Hindlimb muscle (tissue), 1 donor: ENCODE results near the gene ULBP2. TPM values are rescaled to one million over a fixed set of nuclear protein-coding genes. Genes with fewer than 3 reads are reported as not detected.
"Not testable (repeated sequence)": the region's sequence is repeated elsewhere in the genome, so short reads cannot be mapped to it uniquely, and the experiment has no call there.

Experiments used
- DNase-seq: peaks from one replicate; pipeline ENCODE4 v3.0.0-alpha.2; 2013
- polyA plus RNA-seq: library from polyadenylated mRNA; unstranded; fragments of 120-200 nt; gene quantifications from one replicate; pipeline ENCODE4 v1.2.1, GENCODE V29; 2013; ENCODE audit not compliant: insufficient read length

ULBP2 gene
- polyA plus RNA-seq, 1 donor = not detected

DNA sequence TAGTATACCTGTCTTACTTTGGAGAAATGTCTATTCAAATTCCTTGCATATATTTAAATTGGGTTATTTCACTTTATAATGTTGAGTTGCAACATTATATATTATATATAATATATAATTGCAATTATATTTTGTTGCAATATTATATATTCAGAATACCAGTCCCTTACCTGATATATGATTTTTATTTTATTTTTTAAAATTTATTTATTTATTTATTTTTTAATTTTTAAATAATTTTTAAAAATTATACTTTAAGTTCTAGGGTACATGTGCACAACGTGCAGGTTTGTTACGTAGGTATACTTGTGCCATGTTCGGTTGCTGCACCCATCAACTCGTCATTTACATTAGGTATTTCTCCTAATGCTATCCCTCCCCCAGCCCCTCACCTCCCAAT, 14.8 kb upstream of the ULBP2 start:
- DNase-seq = not testable (repeated sequence)

DNA sequence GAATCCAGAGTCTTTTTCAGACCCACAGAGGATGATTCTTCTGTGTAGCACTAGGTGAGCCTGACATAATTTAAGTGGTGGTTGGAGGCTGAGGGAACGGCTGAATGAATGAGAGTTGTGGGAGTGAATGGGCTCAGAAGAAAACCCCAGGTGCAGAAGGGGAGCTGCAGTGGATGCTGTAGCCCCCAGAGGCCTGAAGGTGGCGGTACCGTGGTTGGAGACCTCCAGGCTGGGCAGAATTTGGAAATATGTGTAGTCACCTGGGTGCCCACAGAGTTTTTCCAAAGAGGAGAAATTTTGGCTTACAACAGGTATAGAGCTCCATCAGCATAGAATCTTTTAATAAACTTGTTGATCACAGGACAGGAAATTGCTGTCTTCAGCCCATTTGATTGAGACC, 12.4 kb upstream of the ULBP2 start:
- DNase-seq = no peak

DNA sequence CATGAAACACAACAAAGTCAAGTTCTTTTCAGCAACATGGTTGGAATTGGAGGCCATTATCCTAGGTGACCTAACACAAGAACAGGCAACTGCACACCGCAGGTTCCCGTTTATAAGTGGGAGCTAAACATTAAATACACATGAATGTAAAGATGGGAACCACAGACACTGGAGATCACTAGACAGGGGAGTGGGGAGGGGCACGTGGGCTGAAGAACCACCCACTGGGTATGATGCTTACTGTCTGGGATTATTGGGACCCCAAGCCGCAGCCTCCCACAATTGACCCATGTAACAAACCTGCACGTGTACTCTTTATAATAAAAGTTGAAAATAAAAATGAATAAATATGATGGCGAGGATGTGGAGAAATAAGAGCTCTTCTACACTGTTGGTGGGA, 10.3 kb upstream of the ULBP2 start:
- DNase-seq = no peak

DNA sequence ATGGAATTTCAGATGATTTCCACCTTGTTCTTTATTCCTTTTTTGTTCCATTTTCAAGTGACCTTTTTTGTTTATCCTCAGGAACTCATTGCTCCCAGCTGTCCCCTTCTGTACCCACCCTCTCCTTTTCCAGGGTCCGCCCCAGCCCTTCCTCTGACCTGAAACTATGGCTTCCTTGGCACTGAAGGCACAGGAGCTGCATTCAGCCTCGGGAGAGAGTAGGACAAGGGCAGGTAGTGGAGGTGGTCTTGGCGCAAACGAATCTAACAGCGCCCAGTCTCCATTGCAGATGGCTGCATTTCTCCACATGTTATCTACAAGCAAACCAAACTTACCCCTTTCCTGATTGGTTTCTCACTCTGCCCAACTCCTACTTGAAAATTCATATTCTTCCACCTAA, 8.8 kb upstream of the ULBP2 start:
- no peak for DNase-seq

DNA sequence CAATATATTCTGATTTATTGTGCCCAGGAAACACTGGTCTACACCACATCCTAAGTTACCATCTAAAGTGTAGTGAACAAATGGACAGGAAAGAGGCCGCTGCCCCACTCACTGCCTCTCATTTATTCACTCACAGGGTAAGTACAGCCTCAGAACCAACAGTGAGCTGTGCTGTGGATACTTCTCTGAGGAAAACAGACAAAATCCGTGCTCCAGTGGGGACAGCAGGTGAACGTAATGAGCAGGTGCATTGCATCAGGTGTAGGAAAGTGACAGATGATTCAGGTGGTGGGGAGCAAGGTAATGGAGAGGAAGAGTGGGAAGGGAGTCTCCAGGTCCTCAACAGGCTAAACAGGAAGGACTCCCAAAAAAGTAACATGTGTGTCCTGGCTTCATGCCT, 8.4 kb upstream of the ULBP2 start:
- DNase-seq = no peak

DNA sequence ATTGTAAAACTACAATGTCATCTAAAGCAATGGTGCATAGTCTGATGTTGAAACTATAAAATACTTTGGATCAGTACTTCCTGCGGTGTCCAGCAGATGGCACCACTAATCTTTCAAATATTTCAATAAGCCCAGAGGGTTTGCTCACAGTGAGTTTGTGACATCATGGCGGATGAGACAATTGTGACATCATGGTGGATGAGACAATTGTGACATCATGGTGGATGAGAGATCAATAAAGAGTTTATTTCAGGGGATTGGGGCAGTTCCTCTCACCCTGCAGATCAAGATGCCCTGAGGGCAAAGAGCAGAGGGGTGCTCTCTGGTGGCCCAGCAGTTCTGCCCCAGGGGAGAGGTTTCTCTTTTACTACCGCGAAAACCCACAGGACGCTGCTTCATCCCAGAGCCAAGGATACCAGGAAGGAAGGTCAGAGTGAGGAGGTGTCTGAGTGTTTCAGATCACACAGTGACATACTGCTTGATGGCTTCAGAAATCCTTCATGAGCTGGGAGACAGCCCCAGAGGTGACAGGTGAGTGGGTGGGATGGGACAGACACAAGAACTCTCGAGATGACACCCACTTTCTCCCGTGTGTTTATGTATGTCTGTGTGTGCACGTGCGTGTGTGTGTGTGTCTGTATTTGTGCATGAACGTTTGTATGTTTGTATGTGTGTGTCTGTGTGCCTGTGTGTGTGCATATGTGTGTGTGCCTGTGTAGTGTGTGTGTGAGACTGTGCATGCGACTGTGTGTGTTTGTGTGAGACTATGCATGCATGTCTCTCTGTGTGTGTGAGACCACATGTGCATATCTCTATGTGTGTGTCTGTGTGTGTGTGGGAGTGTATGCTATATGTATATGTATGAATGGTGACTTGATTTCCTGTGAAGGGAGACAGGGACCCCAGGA, 7.3 kb upstream of the ULBP2 start:
- no peak for DNase-seq

DNA sequence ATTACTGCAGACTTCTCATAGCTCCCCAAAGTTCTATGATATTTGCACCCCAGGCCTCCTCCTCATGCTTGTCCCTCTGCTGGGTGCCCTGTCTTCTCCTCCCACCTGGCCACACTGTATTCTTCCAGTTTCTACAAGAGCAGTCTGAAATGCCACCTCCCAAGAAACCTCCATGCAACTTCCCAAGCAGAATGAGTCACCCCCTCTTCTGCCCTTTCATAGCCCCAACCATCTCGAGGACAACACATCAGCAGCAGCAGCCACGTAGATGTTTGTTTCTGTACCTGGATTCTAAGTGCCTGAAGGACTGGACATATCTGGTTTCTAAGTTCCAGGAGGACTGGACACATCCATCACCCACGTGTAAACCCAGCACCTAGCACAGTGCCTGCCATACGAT, 6.6 kb upstream of the ULBP2 start:
- no peak for DNase-seq

DNA sequence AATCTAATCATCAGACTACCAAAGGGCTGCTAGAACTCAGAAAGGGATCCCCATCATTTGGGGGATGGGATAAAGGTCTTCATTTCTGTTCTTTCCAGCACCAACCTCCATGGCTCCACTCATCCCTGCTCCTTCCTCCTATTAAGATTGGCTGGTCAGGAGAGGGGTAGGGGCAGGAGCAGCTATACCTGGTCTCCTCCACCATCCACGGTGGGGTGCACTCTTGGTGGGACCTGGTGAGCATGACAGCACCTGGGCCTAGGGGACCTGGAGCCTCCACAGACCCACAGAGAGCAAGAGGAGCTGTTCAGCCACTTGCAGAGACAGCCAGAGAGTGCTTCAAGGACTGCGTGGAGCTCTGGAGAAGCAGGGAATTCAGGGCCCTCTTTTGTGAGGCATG, 6.1 kb upstream of the ULBP2 start:
- DNase-seq = no peak

DNA sequence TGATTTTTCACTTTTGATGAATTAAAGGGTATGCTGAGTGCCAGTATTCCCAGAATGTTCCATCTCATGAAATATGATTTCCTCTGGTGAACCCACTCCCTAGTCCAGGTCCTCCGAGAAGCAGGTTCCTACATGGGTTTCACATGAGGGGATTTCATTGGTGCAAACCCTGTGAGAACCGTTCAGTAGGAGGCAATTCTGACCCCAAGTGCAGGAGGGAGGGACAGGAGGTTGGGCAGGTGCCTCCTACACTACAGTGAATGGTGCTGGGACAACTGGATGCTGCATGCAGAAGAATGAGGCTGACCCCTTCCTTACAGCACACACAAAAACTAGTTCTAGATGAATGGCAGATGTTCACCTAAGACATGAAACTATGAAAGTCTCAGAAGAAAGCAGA, 5.1 kb upstream of the ULBP2 start:
- DNase-seq = no peak

DNA sequence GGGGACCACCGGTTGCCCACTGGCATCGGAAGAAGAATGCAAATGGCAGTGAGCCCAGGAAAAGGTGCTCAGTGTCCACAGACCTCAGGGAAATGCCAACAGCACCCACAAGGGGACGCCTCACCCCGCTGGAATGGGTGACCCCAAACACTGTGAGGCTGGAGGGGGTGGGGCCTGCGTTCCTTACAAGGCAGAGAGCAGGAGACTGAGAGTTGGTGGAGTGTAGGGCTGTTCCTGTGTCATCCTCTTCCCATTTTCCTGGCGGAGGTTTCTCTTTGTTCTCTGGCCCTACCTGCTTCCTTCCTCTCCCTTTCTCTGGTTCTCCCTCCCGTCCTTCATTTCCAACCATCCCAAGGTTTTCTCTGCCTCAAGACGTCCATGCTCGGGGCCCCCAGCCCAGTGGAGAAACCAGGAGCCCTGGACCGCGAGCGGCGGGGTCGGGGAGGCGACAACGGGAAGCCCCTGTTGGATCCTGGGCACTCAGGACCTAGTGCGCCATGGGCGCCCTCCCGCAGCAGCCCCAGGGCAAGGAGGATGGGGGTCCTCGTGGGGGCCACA, 3.7 kb upstream of the ULBP2 start:
- not testable (repeated sequence) for DNase-seq

DNA sequence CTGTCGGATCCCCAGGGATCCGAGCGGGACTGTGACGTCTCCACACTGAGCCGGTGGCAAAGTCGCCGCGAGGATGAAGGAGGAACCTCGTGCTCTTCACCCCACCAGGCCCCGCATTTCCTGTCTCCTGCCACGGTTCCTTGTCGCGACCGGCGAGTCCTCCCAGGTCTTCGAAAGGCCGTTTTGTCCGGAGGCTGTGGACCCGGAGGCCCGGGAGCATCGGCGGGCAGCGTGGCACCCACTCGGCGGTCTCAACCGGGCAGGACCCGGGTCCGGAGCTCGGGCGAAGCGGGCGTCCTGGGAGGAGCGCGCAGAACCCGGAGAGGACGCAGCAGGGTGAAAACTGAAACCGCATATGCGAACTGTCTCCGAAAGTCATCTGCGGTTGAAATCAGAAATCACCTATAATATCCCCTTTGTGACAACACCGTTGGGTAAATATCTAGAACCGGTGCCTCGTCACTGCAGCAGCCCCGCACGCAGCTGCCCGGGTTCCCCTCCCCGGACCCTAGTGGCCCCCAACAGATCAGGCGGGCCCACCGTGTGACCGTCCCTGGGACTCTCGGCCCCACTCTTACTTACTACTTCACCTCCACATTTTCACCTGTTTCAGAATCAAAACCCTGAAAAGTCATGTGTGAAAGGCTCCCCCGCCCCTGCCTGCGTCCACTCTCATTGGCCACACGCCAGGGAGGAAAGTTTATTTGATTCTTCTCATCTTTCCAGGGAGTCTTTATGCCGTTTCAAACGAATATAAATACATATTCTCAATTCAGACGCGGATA, 3.1 kb upstream of the ULBP2 start:
- DNase-seq = no peak

DNA sequence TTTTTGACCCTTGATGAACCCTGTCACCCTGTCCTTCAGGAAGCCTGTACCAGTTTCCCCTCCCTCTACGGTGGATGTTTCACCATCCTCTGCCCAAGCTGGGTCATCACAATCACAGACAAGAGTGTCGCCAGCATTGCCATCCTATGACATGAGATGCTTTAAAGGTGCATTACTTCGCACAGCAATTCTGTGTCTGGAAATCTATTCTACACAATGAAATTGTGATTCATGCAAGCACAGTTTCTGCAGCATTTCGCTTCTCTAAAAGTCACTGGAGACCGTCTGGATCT, 2.5 kb upstream of the ULBP2 start:
- no peak for DNase-seq

DNA sequence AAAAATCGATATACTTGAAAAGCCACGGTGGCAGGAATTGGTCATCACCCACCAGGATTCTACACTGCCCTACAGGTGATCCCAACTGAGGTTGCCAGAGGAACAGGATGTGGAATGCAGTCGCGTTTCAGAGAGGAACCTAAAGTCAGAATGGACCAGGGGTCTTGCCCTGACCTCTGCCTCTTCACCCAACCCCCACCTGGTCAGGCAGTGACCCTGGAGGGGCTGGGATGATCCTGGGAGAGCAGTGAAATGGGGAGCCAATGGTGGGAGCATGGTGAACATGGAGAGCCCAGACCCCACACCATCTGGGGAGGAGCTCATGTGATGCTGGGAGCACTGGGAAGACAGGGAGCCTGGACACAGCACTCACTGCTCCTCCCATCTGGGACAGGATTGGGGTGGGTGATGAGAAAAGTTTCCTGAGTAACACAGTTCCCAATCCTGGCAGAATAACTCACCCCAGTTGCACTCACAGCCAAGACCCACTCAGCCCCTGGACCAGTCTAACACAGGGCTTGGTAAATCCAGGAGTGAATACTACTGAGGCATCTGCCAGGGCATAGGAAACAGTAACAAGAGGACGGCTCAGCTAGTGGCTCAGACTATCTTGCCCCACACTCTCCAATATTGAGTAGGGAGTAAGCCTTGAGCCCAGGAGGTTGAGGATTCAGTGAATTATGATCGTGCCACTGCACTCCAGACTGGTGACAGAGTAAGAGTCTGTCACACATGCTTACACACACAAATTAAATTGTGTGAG, 1.7 kb upstream of the ULBP2 start:
- DNase-seq = no peak

DNA sequence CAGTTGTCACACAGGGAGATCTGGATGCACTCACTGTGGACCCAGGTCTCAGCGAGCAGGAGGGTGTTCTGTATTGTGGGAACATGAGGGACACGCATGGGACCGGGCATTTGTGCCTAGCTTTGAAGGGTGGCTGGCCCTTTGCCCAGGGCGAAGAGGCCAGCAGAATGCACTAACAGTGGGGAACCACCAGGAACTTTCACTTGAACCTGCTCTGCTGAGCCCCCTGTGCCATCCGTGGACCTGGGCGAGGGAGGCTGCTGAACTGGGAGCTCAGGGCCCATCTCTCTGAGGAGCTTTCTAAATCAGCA, 1.2 kb upstream of the ULBP2 start:
- no peak for DNase-seq

DNA sequence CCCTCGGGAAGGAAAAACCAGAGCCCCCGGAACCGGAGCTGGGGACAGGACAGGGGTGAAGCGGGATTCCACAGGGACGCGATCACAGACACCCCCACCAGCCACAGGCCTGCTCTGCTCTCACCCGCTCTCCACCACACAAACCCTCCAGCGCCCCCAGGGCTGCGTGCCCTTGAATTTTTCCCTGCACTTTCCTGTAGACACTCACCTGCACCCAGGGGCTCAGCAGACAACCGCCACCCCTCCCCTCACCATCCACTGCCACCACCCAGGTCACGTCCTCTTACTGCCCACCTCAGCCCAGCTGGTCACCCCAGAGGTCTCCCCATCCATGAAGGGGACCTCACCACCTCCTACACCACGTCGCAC, 631 bp downstream of the ULBP2 start:
- no peak for DNase-seq

DNA sequence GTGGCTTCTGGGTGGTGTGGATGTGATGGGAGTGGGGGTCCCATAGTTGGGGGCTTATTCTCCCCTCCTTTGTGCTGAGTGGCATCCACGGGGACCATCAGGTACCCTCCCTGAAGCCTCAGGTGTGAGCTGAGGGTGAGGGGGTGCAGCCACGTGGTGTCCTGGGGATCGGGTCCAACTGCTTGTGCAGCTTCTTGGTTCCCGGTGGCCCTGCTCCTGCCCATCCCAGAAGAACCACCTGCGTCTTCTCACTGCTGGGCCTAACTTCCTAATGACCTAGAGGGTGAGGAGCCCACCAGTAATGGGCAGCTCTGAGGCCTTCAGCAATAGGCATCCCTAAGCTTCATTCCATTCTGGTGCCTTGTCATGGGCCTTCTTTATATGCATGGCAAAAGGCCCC, 1.5 kb downstream of the ULBP2 start:
- not testable (repeated sequence) for DNase-seq

DNA sequence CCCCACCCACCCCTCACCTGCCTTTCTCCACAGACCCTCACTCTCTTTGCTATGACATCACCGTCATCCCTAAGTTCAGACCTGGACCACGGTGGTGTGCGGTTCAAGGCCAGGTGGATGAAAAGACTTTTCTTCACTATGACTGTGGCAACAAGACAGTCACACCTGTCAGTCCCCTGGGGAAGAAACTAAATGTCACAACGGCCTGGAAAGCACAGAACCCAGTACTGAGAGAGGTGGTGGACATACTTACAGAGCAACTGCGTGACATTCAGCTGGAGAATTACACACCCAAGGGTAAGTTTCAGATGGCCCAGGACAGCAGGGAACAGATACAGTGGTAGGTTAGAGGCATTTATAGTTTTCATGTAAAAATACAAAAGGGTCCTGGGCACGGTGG, 3.5 kb downstream of the ULBP2 start:
- DNase-seq = not testable (repeated sequence)

DNA sequence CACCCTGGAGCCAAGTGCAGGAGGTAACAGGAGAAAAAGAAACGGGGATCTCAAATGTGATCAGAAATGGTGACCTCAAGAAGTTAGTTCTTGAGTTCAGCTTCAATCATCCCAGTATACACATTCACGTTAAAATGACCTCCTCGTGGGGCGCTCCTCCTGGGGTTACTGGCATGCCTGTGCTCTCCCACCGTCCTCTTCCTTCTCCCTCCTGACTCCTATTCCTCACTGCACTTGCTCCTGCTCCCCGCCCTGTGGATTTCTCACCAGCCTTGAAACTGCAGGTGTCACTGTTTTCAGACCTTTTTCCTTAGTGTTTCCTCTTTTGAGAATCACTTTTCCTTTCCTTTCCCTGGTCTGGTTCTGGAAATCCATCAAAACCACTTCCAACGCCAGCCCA, 4.8 kb downstream of the ULBP2 start:
- not testable (repeated sequence) for DNase-seq

DNA sequence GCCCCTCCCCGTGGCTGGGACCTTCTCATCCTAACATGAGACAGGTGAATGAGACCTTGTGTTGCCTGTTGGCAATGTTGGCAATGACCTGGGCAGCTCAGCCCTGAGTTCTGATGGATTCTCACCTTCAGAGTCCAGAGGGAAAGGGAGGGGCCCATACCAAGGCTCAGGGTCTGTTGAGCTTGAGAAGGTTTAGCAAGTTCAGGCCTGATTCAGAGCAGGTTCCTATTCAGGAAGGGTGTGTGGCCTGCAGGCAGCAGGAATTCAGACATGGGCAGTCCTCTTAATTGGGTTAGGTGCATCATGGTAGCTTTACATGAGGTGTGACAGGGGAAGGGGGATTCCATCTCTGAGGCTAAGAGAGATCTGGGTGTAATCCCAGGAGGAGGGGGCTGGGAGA, 5.7 kb downstream of the ULBP2 start:
- DNase-seq = not testable (repeated sequence)

DNA sequence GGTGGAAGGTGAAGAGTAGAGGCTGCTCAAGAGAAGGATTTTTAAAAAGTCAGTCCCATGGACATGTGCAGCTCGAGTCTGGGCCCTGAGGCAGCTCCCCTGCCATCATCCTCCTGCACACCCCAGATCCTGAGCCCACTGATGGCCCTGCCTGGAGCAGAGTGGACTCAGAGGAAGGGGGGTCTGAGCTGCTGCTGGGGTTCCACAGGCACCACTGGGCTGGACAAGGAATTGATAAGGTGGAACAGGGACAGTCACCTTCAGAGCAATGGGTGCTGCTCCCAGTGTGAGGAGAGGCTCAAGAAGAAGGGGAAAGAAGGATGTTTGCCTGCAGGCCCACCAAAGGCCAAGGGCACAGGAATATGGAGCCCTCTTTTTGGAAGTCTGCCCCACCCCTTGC, 6.2 kb downstream of the ULBP2 start:
- DNase-seq = no peak

DNA sequence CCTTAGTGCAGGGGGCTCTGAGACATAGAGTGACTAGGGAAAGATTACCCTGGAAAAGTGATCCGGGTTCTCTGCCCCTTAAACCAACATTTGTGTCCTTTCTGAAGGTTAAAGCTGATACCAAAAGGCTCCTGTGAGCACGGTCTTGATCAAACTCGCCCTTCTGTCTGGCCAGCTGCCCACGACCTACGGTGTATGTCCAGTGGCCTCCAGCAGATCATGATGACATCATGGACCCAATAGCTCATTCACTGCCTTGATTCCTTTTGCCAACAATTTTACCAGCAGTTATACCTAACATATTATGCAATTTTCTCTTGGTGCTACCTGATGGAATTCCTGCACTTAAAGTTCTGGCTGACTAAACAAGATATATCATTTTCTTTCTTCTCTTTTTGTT, 6.8 kb downstream of the ULBP2 start:
- no peak for DNase-seq

DNA sequence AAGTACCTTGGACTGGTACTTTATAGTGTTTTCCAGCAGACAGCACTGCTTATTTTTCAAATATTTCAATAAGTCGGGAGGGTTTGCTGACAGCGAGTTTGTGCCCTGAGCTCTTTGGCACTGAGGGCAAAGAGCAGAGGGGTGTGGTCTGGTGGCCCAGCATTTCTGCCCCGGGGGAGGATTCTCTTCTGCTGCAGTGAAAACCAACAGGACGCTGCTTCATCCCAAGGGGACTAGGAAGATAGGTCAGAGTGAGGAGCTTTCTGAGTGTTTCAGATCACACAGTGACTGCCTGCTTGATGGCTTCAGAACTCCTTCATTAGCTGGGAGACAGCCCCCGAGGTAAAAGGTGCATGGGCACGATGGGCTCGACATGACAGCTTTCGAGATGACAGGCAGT, 8.6 kb downstream of the ULBP2 start:
- no peak for DNase-seq

DNA sequence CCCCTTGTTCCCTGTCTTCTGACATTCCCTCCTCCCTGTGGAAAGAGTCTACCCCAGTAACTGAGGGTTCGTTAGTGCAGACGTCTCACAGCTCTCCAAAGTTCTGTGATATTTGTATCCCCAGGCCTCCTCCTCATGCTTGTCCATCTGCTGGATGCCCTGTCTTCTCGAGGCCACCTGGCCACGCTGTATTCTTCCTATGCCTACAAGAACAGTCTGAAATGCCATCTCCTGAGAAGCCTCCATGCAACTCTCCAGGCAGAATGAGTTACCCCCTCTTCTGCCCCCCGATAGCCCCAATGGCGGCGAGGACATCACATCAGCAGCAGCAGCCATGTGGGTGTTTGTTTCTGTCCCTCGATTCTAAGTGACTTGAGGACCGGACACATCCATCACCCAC, 9.3 kb downstream of the ULBP2 start:
- DNase-seq = no peak
